ENCODE data around the gene JUND.

DNA sequence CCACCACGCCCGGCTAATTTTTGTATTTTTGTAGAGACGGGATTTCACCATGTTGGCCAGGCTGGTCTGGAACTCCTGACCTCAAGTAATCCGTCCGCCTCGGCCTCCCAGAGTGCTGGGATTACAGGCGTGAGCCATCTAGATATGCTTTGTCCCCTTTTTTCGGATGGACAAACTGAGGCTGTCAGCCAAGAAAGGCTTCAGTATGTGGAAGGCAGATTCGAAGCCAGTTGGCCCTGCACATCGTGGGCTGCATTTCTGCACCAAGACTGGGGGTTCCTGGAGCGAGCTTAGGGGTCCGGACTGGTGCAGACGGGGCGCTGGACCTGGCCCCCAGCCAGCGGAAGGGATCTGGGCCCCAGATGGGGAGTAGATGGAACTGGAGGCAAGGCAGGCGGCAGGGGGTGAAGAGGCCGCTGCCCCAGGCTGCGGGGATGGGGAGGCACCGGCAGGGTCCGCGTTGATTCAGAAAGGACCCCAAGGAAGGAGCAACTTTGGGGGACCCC is 9.7 kb upstream of the JUND start:
- TF ChIP-seq FOXK2 (IDR thresholded peaks at IDR 0.05) (no peak), L3MBTL2 (conservative IDR thresholded peaks at IDR 0.05) (no peak), SP1 (IDR thresholded peaks at IDR 0.05) (no peak), HDGF (IDR thresholded peaks at IDR 0.05; ENCODE audit: borderline replicate concordance) (no peak), ARNT (IDR thresholded peaks at IDR 0.05) (no peak), TARDBP (IDR thresholded peaks at IDR 0.05) (no peak), LEF1 (IDR thresholded peaks at IDR 0.05; ENCODE audit: borderline replicate concordance) (no peak), SUZ12 (IDR thresholded peaks at IDR 0.05) (no peak), FOXA1 (IDR thresholded peaks at IDR 0.05) (no peak), ELF4 (IDR thresholded peaks at IDR 0.05) (no peak), BHLHE40 (IDR thresholded peaks at IDR 0.05; ENCODE audit: borderline replicate concordance) (no peak), FOXM1 (IDR thresholded peaks at IDR 0.05; ENCODE audit: borderline replicate concordance) (no peak), ZNF384 (IDR thresholded peaks at IDR 0.05) (no peak)
